HepG2 (cell line): ENCODE data around the gene DHX8. TPM values are rescaled to one million over a fixed set of nuclear protein-coding genes. Genes with fewer than 3 reads are reported as not detected.

Source experiments
- ASH2L ChIP-seq: fragments of 300-600, 200-600 bp; sonication (generic); IDR thresholded peaks from 2 replicates; pipeline ENCODE4 v1.7.0; 2017; ENCODE audit warnings: low read depth, mild to moderate bottlenecking, moderate library complexity, mixed read lengths, low read length; ENCODE audit not compliant: insufficient read length
- GATAD1 ChIP-seq: IDR thresholded peaks from 2 replicates; pipeline ENCODE4 v1.6.1; 2016; ENCODE audit warnings: missing genetic modification reagents, missing compliant biosample characterization
- GMEB1 ChIP-seq: sonication (generic); formaldehyde crosslinking; IDR thresholded peaks from 2 replicates; pipeline ENCODE4 v1.5.1; 2020; ENCODE audit warnings: missing genetic modification reagents, mild to moderate bottlenecking, borderline replicate concordance
- MLLT10 ChIP-seq: sonication (generic); formaldehyde crosslinking; IDR thresholded peaks from 2 replicates; pipeline ENCODE4 v1.4.0; 2020; ENCODE audit warnings: missing genetic modification reagents
- NCOR1 ChIP-seq: fragments of 200-600 bp; sonication (generic); IDR thresholded peaks from 2 replicates; pipeline ENCODE4 v1.7.0; 2017; ENCODE audit warnings: antibody characterized with exemption, low read length, borderline replicate concordance
- PAX8 ChIP-seq: sonication (generic); formaldehyde crosslinking; IDR thresholded peaks from 2 replicates; pipeline ENCODE4 v1.8.0; 2022; ENCODE audit warnings: mild to moderate bottlenecking, missing genetic modification reagents, borderline replicate concordance
- PPARG ChIP-seq: conservative IDR thresholded peaks from 2 replicates; pipeline ENCODE4 v1.6.1; 2016; ENCODE audit warnings: missing biosample characterization, missing genetic modification reagents
- RAD51 ChIP-seq: fragments of 450-650 bp; IDR thresholded peaks from 2 replicates; pipeline ENCODE4 v1.6.1; 2016; ENCODE audit warnings: borderline replicate concordance
- SOX13 ChIP-seq, 3 experiments: fragments of 450-650 bp in 1 of 3; sonication (generic) in 1 of 3; formaldehyde crosslinking in 1 of 3; IDR thresholded peaks in 2 of 3; conservative IDR thresholded peaks in 1 of 3; 2 replicates each; pipeline versions ENCODE4 v1.5.0 to v1.6.1; 2016 to 2020; ENCODE audit warnings: antibody characterized with exemption in 1 of 3, mild to moderate bottlenecking in 1 of 3, missing compliant biosample characterization in 1 of 3, missing genetic modification reagents in 1 of 3, moderate library complexity in 1 of 3
- ZEB1 ChIP-seq: IDR thresholded peaks from 2 replicates; pipeline ENCODE4 v1.6.1; 2012; ENCODE audit warnings: mild to moderate bottlenecking, low read depth, inconsistent platforms; ENCODE audit not compliant: insufficient replicate concordance
- ZNF124 ChIP-seq: sonication (generic); formaldehyde crosslinking; IDR thresholded peaks from 2 replicates; pipeline ENCODE4 v1.4.0; 2020; ENCODE audit warnings: missing genetic modification reagents
- ZNF260 ChIP-seq: sonication (generic); formaldehyde crosslinking; IDR thresholded peaks from 2 replicates; pipeline ENCODE4 v1.4.0; 2020; ENCODE audit warnings: missing genetic modification reagents, low read depth, mild to moderate bottlenecking, borderline replicate concordance
- ZNF337 ChIP-seq: sonication (generic); formaldehyde crosslinking; IDR thresholded peaks from 2 replicates; pipeline ENCODE4 v1.5.1; 2020; ENCODE audit warnings: missing genetic modification reagents, low read depth, mild to moderate bottlenecking, borderline replicate concordance
- ZNF589 ChIP-seq: sonication (generic); formaldehyde crosslinking; conservative IDR thresholded peaks from 2 replicates; pipeline ENCODE4 v1.8.0; 2022; ENCODE audit warnings: mild to moderate bottlenecking, moderate library complexity, missing genetic modification reagents
- ZNF614 ChIP-seq: IDR thresholded peaks from 2 replicates; pipeline ENCODE4 v1.6.1; 2018; ENCODE audit warnings: missing biosample characterization, missing genetic modification reagents, inconsistent platforms, borderline replicate concordance
- ZNF619 ChIP-seq: sonication (generic); formaldehyde crosslinking; IDR thresholded peaks from 2 replicates; pipeline ENCODE4 v1.4.0; 2020; ENCODE audit warnings: mild to moderate bottlenecking, missing genetic modification reagents
- ZNF724P ChIP-seq: sonication (generic); formaldehyde crosslinking; IDR thresholded peaks from 2 replicates; pipeline ENCODE4 v1.8.0; 2022; ENCODE audit warnings: missing genetic modification reagents, borderline replicate concordance
- polyA plus RNA-seq, 8 experiments: library from polyadenylated mRNA; depleted of rRNA in 3 of 8; stranded (reverse) in 7 of 8; unstranded in 1 of 8; fragments of >200 nt; fragmentation: Illumina TruSeq in 4 of 8; extraction: Trizol in 4 of 8; gene quantifications; 2 replicates each; pipeline versions ENCODE4 v1.2.1 to v1.2.3, GENCODE V29; 2011 to 2016; ENCODE audit warnings: low read depth in 4 of 8, missing spikeins in 1 of 8, mixed read lengths in 1 of 8; ENCODE audit not compliant: insufficient read depth in 1 of 8
- total RNA-seq, 5 experiments: library from RNA; depleted of rRNA; stranded (reverse); fragments of >200 nt; fragmentation: Illumina TruSeq; extraction: Trizol; gene quantifications; 2 replicates each; pipeline ENCODE4 v1.2.3, GENCODE V29; 2016; ENCODE audit warnings: low read depth in 1 of 5
- TF ChIP-seq, protein P1 (sequence below): sonication (generic); formaldehyde crosslinking; IDR thresholded peaks from 2 replicates; pipeline ENCODE4 v1.4.0; 2020; ENCODE audit warnings: missing genetic modification reagents
- TF ChIP-seq, protein P2 (sequence below): sonication (generic); formaldehyde crosslinking; IDR thresholded peaks from 2 replicates; pipeline ENCODE4 v1.5.0; 2020; ENCODE audit warnings: mild to moderate bottlenecking, missing genetic modification reagents, borderline replicate concordance

DHX8 gene
- total and polyA plus RNA-seq, 2 of the 13 experiments (the other 11 are each of a cell fraction or from before 2014, with no cell fraction given): 24.8 to 48.9 TPM

DNA sequence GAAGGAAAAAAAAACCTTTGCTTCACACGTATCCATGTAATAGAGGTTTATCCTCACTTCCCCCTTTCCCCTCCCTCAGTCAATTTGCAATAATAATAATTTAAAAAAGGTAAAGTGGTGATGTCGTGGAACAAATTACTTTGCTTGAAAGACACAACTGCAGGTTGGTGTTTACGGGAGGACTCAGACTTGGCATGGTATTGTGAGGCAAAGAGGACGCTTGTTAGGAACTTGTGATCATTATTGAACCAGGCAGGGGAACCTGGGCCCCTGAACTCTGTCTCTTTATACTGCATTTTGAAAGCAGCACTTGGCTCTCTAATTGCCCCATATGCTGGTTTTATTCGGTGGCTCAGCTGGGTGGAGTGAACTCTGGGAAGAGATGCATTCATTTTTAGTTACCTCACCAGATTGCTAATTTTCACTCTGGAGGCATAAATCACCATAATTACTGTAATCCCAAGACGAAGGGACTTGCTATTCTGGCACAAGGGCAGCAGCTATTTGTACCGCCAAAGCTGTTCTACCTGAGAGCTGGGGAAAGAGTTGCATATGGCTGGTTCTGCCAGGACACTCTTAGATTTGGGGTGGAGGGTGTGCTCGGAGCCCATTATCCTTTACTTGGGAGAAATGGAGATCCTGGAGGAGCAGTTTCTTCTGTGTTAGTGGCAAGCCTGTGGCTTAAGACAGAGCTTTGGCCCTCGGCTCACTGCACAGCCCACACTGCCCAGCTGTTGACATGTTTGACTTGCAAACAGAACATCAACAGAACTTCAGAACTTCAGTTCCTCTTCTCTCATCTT, 5.7 kb upstream of the DHX8 start (continued):
- TF ChIP-seq ZNF619 (CRISPR knock-in tag): no peak
- TF ChIP-seq GMEB1 (CRISPR knock-in tag): no peak; the same call in 1 of the 2 replicates
- TF ChIP-seq SOX13 (IDR thresholded peaks at IDR 0.05): no peak
- TF ChIP-seq SOX13 (CRISPR knock-in tag; conservative IDR thresholded peaks at IDR 0.05 in 1 of 2, IDR thresholded peaks at IDR 0.05 in 1 of 2): peak in 1 of 2 experiments; percentile 69; a peak in 2 of 4 replicates
- TF ChIP-seq, protein P1, sequence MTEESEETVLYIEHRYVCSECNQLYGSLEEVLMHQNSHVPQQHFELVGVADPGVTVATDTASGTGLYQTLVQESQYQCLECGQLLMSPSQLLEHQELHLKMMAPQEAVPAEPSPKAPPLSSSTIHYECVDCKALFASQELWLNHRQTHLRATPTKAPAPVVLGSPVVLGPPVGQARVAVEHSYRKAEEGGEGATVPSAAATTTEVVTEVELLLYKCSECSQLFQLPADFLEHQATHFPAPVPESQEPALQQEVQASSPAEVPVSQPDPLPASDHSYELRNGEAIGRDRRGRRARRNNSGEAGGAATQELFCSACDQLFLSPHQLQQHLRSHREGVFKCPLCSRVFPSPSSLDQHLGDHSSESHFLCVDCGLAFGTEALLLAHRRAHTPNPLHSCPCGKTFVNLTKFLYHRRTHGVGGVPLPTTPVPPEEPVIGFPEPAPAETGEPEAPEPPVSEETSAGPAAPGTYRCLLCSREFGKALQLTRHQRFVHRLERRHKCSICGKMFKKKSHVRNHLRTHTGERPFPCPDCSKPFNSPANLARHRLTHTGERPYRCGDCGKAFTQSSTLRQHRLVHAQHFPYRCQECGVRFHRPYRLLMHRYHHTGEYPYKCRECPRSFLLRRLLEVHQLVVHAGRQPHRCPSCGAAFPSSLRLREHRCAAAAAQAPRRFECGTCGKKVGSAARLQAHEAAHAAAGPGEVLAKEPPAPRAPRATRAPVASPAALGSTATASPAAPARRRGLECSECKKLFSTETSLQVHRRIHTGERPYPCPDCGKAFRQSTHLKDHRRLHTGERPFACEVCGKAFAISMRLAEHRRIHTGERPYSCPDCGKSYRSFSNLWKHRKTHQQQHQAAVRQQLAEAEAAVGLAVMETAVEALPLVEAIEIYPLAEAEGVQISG (CRISPR knock-in tag): peak; percentile 35; the same call in 1 of the 2 replicates
- TF ChIP-seq ZNF260: no peak
- TF ChIP-seq ZNF124: no peak
- peak; percentile 75 for TF ChIP-seq NCOR1
- TF ChIP-seq ASH2L: peak; percentile 86
- no peak for TF ChIP-seq RAD51
- no peak for TF ChIP-seq MLLT10 (CRISPR knock-in tag)
- TF ChIP-seq ZEB1: peak; percentile 8
- TF ChIP-seq PPARG: peak; percentile 50
- no peak for TF ChIP-seq ZNF724P (CRISPR knock-in tag)
- no peak for TF ChIP-seq ZNF337 (CRISPR knock-in tag)
- peak; percentile 81; the same call in 1 of the 2 replicates for TF ChIP-seq PAX8 (CRISPR knock-in tag)
- TF ChIP-seq ZNF614 (CRISPR knock-in tag): 0 out of 2 replicates have a peak, but pooled peaks have one; percentile 43
- TF ChIP-seq, protein P2, sequence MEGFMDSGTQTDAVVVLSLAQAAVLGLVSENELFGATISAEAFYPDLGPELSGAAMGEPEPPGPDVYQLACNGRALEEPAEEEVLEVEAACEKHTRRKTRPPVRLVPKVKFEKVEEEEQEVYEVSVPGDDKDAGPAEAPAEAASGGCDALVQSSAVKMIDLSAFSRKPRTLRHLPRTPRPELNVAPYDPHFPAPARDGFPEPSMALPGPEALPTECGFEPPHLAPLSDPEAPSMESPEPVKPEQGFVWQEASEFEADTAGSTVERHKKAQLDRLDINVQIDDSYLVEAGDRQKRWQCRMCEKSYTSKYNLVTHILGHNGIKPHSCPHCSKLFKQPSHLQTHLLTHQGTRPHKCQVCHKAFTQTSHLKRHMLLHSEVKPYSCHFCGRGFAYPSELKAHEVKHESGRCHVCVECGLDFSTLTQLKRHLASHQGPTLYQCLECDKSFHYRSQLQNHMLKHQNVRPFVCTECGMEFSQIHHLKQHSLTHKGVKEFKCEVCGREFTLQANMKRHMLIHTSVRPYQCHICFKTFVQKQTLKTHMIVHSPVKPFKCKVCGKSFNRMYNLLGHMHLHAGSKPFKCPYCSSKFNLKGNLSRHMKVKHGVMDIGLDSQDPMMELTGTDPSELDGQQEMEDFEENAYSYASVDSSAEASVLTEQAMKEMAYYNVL: peak; percentile 69; the same call in 1 of the 2 replicates
- no peak; the same call in 1 of the 2 replicates for TF ChIP-seq GATAD1 (CRISPR knock-in tag)
- no peak for TF ChIP-seq ZNF589
